GM21528 (cell line): ENCODE results near the gene KIF23.
"Not testable (repeated sequence)": the region's sequence is repeated elsewhere in the genome, so short reads cannot be mapped to it uniquely, and the experiment has no call there.

Experiments
- ATAC-seq: cut with Tn5 transposase; IDR thresholded peaks from one replicate; pipeline ENCODE4 v1.9.1; 2021; ENCODE audit warnings: mild to moderate bottlenecking, moderate library complexity; ENCODE audit not compliant: unreplicated experiment, low FRiP score

Gene KIF23

GRCh38 chr15:69434238-69434637 is 20.1 kb downstream of the KIF23 start:
- ATAC-seq = no peak

DNA sequence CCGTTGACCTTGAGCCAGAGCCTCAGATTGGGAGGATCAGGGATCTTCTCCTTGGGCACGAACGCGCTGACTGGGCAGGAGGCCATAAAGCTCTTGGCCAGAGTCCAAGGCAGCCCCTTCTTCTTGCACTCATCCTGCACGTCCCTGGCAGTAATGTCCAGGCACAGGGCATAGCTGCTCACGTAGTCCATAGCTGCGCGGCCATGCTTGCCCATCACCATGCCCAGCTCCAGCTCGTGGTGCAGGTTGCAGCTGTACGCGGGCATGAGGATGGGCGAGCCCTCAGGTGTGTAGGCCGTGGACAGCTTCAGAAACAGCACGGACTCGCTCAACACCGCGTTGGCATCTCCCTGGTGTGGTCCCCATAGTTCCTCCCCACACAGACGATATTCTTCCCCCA is 20.5 kb downstream of the KIF23 start:
- ATAC-seq = no peak

DNA sequence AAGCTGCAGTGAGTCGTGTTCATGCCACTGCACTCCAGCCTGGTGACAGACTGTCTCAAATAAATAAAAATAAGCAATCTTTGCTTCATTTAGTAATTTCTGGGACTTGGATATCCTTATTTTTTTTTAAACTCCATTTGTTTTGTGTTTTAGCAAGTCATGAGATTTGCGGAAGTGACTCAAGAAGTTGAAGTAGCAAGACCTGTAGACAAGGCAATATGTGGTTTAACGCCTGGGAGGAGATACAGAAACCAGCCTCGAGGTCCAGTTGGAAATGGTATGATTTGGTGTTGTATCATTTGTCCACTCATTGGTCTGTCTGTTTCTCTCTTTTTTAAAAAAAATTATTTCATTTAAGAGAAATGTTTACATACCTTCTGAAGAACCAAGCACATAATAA is 21.8 kb downstream of the KIF23 start:
- ATAC-seq = no peak

GRCh38 chr15:69436951-69437350 is 22.8 kb downstream of the KIF23 start:
- no peak for ATAC-seq

DNA sequence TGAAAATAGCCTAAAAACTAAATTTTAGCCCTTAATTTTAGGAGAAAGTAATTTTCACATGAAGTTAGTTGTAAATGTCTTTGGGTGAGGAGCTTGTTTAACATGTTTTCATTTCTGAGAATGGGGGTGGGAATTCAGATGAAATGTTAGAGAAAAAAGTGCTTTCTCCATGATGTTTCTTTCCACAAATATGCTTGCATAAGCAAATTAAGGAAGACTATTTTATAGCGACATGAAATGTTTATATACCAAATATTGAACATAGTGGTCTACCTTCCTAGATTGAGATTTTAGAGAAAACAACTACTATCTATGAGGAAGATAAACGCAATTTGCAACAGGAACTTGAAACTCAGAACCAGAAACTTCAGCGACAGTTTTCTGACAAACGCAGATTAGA is 25.5 kb downstream of the KIF23 start:
- no peak for ATAC-seq

DNA sequence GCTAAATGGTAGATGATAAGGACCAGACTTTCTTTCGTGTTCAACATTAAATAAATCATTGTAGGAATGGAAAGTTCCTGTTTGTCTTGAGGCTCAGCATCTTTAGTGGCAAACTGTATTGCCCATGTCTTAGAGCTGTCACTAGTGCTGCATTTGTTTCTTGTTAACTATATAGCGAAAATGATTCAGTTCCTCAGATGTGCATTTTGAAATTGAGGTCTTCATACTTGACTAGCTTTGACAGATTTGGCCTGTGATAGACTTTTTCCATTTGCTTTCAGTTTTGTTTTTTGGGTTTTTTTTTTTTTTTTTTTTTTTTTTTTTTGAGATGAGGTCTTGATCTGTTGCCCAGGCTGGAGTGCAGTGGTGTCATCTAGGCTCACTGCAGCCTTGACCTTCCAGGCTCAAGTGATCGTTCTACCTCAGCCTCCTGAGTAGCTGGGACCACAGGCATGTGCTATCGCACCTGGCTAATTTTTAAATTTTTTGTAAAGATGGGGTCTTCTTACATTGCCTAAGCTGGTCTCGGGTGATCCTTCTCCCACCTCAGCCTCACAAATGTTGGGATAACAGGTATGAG is 29.0 kb downstream of the KIF23 start:
- ATAC-seq = peak; percentile 60

- no peak for ATAC-seq
These were observed 30.5 kb downstream of the KIF23 start for GRCh38 chr15:69444686-69445085.

- ATAC-seq = no peak
These were observed 32.8 kb downstream of the KIF23 start for GRCh38 chr15:69446953-69447352.

DNA sequence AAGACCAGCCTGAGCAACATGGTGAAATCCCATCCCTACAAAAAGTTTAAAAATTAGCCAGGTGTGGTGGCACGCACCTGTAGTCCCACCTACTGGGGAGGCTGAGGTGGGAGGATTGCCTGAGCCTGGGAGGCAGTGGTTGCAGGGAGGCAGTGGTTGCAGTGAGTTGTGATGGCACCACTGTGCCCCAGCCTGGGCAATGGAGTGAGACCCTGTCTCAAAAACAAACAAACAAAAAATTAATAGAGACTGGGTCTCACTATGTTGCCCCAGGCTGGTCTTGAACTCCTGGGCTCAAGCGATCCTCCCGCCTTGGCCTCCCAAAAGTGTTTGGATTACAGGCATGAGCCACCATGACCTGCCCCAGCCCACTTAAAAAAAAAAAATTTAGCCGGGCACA is 36.1 kb downstream of the KIF23 start:
- ATAC-seq = not testable (repeated sequence)

GRCh38 chr15:69450968-69451695 is 37.0 kb downstream of the KIF23 start:
- no peak for ATAC-seq

DNA sequence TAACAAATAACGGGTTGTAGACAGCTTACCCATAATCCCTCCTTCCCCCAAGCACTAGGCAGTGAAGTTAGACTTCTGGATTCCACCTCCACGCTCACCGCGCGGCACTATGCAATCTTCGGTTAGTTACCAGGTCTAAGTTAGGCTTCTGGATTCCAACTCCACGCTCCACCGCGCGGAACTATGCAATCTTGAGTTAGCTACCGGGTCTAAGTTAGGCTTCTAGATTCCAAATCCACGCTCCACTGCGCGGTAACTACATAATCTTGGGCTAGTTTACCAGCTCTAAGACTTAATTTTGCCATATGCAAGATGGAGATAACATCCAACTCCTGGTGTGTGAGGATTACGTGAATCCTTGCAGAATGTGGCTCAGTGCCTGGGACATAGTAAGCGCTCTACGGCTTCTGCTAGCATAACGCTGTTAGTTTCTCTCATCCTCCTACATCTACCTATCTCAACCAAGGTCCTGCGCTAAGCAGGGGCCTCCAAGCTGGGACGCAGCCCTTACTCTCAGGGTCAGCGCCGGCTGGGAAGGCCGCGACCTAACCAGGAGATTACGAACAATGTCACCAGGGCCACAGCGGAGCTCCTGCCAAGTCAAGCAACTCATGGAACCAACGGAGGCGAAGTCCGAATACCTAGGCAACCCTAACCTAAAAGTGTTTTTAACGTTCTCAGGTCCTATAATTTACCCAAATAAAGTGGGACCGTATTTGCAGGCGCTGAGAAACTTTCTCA is 38.0 kb downstream of the KIF23 start:
- ATAC-seq = peak; percentile 34

GRCh38 chr15:69452692-69453521 is 38.8 kb downstream of the KIF23 start, which contains the start of gene RPLP1:
Gene RPLP1 (plus strand): TSS chr15:69452818. CDS start chr15:69452949, 131 bp downstream.
- peak; percentile 81 for ATAC-seq

- ATAC-seq = no peak
These were observed 40.8 kb downstream of the KIF23 start for GRCh38 chr15:69454953-69455352.

- no peak for ATAC-seq
These were observed 42.3 kb downstream of the KIF23 start for GRCh38 chr15:69456208-69457166.

DNA sequence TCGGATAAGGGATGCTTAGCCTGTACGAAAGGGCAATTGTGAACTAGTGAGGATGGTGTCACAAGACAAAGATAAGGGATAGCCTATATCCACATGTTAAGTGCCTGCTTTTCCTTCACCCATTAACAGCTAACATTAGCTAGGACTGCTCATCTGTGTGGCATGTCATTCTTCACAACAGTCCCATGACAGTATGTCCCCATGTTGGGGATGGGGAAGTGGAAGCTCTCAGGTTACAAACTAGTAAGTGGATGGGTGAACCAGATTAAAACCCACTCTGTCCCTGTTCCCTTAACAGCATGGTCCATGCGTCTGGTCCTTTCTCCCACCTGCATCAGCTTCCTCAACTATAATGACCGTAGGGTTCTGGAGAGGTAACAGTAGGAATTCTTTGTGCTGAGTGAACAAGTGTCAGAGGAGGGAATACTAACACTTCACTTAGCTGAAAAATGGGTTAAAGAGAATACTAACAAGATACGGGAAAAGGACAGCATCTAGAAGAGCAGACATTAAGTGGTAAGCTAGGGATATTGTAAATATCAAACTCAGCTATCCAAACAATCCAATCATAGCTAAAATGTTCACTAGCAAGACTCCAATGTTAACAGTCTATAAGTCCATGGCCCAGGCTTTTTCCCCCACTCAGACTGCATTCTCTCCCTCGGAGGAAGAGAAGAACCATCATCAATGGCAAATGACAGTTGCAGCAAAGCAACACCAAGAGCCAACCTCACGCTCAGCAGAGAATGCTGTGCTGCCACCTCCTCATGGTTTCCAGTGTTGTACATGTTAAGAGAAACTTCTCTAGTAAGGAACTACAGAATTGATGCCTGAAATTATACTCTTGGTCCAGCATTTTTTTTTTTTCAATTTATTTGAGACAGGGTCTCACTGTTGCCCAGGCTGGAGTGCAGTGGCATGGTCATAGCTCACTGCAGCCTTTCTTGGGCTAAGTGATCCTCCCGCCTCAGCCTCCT is 43.4 kb downstream of the KIF23 start:
- no peak for ATAC-seq

- ATAC-seq = no peak
These were observed 44.9 kb downstream of the KIF23 start for GRCh38 chr15:69459066-69459465.

GRCh38 chr15:69460481-69460880 is 46.3 kb downstream of the KIF23 start:
- ATAC-seq = no peak

DNA sequence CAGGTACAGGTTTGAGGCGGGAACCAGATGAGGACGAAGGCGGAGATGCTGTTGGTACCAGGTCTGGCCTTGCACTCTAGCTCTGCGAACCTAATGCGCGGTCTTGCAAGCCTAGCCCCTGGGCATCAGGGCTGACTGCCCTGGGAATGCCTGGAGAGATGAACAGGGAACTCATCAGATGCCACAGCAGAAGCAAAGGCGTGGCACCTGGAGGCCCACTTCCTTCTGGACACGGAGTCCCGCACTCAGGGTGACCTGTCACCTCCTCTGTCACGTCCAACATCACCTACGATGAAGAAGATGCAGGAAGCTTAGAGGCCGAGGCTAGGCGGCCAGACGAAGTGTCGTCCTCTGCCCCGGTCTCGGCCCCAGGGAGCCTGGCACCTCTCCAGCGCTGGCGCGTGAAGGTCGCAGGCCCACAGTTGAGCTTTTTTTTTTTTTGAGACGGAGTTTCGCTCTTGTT is 47.9 kb downstream of the KIF23 start:
- peak; percentile 10 for ATAC-seq
